Stimulated activated CD8-positive, alpha-beta memory T cell treated with anti-CD3 and anti-CD28 coated beads, Interleukin-4, amount 100 ng/mL, for 48 hours (primary cell): ENCODE results near the gene HOXA7.

Experiments
- DNase-seq: peaks from one replicate; pipeline ENCODE4 v3.0.0-alpha.2; 2020

HOXA7 gene

GRCh38 chr7:27116031-27116961 lies 40.2 kb downstream of the HOXA7 start:
- no peak for DNase-seq

- DNase-seq: no peak
Observed at GRCh38 chr7:27115221-27116026, 41.1 kb downstream of the HOXA7 start.

DNA sequence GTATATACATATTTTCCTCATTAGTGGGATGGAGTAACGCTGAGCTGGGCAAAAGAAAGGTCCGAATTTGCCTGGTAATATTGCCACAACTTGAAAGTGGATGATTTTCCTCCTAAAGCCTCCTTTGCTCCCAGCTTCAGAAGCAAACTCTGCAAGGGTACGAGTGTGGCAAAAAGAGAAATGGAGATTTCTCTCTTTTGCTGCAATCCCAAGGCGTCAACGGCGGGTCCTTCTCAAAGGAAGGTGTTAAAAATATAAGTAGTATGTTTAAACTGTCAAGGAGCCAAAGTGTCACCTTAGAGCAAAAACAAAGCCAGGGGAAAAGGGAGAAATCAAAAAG lies 41.6 kb downstream of the HOXA7 start:
- no peak for DNase-seq

- DNase-seq: no peak
Observed at GRCh38 chr7:27113991-27114769, 42.3 kb downstream of the HOXA7 start.

DNA sequence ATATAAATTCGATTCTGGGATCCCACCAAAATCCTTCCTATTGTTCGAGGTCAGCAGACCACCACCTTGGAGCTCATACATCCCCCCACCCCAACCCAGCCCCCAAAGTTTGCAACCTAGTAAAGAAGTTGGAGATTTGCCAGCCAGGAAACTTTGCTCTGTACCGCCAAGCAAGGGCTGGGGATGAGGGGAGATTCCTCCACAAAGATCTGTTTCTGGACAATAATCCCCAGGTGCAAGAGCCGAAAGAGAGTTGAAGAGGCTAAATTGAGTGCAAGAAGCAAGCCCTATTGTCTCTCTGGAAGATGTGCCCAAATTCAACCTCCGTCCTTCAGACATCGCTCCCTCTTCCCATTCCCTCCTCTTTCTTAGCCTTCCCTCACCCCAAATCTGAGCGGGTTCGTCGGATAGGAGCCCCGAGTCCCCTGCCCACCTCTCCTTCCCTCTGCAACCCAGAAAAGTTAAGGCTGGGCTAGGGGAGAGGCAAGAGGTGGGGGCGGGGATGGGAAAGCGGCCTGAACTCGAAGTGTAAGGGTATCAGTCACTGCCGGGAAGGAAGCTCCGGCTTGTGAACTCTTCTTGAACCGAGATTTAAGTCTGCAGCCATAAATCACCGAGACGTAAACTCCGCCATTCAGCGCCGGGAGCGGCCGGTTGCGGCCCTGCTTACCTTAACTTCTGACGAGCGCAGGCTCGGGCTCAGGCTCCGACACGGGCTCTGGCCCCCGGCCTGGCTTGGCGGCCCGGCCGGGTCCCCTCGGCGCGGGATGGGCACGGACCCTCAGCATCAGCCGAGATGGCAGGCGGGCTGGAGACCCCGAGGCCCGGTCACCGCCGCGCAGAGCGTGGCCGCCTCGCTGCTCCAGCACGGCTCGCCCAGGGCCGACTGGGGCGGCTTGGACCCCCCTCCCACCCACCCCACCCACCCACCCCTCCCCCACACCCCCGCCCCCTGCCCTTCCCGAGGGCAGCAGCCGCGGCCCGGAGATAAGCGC lies 43.2 kb downstream of the HOXA7 start:
- no peak for DNase-seq

DNA sequence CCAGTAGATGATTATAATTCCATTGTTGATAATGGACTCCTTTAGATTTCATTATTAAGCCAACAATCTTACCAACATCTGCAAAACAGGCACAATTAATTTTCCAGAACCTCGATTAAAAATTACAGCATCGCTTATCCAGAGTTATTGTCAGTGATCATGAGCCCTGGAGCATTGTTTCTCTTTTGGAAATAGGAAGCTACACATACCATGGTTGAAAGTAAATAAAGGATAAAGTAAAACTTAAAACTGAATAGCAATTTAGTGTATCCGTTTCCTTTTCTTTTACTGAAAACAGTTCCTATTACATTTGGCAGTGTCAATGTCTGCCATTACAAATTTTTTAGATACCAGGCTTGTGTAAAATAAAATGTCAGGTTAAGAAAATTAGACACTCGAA lies 44.1 kb downstream of the HOXA7 start:
- no peak for DNase-seq

DNA sequence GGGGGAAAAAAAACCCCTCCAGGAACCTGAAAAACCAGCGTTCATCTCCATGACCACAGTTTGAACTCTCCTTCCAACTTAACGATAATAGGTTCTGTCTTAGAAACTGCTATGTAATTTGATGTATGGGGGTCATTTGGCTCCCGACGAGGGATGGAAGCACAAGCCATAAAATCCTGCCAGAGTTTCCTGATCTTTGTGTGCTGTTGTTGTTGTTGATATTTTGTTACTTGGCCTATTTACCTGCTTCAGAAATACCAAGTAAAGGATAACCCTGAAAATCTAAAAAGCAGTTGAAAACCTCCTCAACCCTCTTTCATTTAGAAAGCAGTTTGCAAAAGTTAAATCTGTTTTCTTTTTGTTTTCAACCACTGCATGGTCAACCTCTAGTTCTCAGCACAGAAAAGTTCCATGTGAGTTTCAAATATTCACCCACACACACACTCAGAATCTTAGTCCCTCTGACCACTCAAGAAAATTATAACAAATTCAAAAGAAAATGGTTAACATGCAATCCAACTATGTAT lies 44.7 kb downstream of the HOXA7 start:
- no peak for DNase-seq

GRCh38 chr7:27111042-27111750 lies 45.3 kb downstream of the HOXA7 start:
- no peak for DNase-seq

GRCh38 chr7:27110186-27111031 lies 46.1 kb downstream of the HOXA7 start:
- DNase-seq: no peak

GRCh38 chr7:27109466-27110185 lies 46.8 kb downstream of the HOXA7 start:
- no peak for DNase-seq

GRCh38 chr7:27108390-27109127 lies 47.9 kb downstream of the HOXA7 start:
- DNase-seq: no peak

GRCh38 chr7:27107391-27108381 lies 48.8 kb downstream of the HOXA7 start:
- DNase-seq: no peak

DNA sequence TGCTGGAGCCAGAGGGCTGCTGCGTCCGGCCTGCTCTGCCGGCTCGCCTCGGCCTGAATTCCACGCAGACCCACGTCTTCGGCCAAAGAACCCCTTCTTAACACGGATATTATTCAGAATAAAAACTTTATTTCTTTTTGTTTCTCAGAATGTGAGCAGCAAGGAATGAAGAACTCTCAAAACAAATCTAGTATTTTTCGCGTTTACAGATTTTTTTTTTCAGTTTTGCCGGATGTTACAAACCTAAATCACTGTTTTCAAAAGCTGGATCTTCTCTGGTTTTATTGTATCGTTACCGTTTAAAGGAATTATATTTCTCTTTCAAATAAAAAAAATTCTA lies 49.6 kb downstream of the HOXA7 start:
- no peak for DNase-seq

- no peak for DNase-seq
Observed at GRCh38 chr7:27106181-27106900, 50.1 kb downstream of the HOXA7 start.

DNA sequence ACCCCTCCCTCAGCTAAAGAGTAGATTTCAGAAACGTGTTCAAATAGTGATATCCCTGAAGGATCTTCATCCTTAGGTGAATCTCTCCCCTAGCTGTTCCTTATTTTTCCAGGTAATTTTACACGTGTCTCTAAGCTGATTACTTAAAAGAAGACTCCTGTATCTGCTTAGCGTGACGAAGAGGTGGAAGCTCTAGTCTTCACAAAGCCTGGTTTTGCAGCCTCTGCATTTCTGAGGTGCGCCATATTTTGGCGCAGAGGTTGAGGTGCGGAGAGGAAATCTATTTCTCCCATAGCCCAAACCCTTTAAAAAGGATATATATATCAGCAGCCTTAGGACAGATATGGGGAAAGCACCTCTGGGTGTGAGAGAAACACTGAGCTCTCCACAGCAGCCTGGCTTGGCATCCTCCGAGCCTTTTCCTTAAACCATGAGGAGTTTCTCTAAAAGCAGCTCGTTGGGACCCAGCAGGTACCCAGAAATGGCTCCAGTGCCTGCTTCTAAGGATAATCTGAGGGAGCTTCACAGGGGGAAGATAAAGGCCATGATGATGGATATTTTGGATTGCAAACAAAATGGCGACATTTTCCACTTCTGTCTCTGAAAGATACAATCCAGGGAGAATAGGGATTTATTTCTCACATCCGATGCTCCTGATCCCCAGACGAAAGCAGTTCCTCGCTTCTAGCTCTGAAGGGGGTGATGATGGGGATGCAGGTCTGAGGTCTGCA lies 51.0 kb downstream of the HOXA7 start:
- no peak for DNase-seq
